Stimulated activated CD8-positive, alpha-beta memory T cell treated with anti-CD3 and anti-CD28 coated beads, Interleukin-4, amount 100 ng/mL, for 1 hour (primary cell): ENCODE results near the gene OR2J2.
"Not testable (repeated sequence)": the region's sequence is repeated elsewhere in the genome, so short reads cannot be mapped to it uniquely, and the experiment has no call there.

ENCODE experiments used
- DNase-seq, 2 donors: peaks; one replicate each; pipeline ENCODE4 v3.0.0-alpha.2; 2020; ENCODE audit warnings: low read depth in 2 of 2, low spot score in 1 of 2

OR2J2 gene

DNA sequence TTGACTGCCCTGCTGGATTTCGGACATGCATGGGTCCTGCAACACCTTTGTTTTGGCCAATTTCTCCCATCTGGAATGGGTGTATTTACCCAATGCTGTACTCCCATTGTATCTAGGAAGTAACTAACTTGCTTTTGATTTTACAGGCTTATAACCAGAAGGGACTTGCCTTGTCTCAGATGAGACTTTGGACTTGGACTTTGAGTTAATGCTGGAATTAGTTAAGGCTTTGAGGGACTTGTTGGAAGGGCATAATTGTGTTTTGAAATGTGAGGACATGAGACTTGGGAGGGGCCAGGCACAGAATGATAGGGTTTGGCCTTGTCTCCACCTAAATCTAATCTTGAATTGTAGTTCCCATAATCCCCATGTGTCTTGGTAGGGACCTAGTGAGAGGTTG is 47.3 kb downstream of the OR2J2 start:
- DNase-seq: not testable (repeated sequence)
